Amniotic stem cell (primary cell): ENCODE results near the gene NRG3.

ENCODE experiments used
- DNase-seq: peaks from one replicate; lab custom pipeline; 2025; lab: John Stamatoyannopoulos, UW

NRG3 gene

DNA sequence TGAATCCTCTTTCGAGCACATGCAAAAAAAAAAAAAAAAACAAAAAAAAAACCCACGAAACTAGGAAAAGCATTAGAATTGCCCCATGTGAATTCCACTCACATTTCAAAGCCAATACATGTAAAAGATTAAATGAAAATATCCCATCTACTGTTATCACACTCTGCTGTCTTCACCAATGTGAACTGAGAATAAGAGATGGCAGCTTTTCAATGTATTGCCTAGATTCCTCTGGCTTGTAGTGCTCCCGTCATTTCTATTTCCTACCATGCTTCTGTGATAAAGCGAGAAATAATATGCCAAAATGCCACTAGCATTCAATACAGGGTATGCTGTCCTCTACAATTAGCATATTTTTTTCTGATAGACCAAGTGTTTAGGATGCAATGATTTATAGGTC, 517.0 kb downstream of the NRG3 start:
- no peak for DNase-seq

DNA sequence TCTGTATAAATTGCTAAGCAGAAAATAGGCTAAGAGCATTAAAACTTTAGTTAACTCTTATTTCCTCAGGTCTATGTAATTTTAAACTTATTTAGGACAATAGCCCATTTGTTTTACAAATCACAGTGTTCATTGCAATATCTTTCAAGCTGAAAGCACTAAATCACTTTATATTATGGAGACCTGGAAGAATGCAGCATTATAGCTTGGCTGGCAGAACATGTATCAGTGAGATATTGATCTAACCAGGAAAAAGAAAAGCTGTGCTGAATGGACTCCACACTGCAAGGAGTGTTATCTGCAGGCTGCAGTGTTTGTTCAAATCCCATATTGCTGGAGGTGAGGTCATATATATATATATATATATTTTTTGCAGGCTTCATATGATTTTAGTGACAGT, 517.5 kb downstream of the NRG3 start:
- DNase-seq = no peak

DNA sequence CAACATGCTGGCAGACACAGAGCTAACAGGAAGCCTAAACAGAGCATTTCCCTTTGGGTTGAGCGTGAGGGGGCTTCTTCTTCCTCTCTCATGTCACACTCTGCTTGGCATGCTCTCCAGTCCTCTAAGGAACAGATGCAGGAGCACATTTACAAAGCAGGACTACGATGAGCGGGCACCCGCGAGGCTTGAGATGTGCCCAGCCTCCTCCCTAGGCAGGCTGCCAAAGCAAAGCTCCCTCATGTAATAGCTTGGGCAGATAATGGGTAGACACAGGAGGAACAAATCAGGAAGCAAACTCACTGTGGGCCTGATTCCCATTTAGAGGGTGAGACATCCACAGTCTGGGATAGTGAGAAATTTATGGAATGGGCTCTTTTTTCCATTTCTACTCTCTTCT, 519.1 kb downstream of the NRG3 start:
- DNase-seq = no peak

DNA sequence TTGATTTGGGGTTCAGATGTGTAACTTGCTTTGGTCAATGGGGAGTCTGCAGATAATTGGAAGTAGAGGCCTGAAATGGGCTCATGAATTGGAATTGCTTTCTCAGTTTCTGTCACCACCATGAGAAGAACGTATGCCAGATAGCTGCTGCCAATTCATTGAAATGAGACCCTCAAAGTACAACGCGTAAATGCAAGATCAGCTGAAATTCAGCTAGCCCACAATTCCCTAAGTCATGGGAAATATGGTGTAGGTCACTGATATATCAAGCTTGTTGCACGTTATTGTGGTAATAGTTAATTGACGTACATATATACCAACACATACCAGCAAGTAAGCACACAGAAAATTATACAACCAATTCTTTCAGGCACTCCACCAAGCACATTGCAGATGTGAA, 520.0 kb downstream of the NRG3 start:
- no peak for DNase-seq

DNA sequence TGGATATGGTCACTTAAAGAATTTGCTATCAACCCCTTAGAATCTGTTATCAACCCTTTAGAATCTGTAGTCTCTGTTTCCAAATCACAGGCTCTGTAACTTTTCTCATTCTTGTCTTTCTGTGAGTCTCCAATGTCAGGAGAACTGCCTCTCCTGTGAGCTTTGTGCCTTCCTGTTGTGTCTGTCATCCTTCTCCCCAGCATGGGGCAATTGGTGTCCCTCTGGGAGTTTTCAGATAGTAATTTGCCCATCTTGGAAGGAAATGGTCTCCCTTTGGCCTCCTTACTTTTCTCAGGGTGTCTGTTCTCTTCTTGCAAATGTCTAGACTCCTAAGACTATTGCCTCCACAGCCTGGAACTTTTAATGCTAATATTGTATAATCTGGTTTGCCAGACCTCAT, 521.9 kb downstream of the NRG3 start:
- no peak for DNase-seq

DNA sequence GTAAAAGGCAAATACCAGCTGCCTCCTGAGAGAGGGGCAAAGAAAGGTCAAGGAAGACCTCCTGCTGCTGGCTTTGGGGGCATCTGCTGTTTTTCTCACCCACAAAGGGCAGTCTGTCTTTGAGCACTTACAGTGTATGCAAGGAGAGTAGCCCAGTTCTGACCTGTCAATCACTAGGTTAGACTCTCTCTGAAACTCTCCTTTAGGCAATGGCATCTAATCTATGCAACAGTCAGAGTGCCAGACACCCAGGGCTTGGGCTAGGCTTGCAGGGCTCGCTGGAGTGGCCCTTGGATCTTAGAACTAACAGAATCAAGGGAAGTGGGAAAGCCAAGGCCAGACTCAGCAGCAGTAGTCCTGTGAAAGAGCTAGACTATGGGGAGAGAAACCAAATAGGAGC, 522.9 kb downstream of the NRG3 start:
- no peak for DNase-seq

DNA sequence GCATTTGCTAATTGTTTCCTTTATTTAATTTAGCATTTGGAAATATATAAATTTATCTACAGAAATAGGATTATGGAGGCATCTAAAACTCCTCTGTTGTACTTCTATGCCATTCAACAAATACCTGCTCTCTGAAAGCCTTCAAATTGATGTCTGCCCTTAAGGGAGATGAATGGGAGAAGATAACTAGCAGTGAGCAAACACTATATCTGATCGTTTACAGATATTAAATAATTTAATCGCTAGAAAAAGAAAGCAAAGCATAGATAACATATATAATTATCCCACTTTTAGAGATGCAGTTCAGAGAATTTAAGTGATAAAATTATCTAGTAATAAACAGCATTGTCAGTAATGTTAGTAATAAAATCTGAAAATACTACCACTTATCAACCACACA, 524.9 kb downstream of the NRG3 start:
- DNase-seq = no peak

DNA sequence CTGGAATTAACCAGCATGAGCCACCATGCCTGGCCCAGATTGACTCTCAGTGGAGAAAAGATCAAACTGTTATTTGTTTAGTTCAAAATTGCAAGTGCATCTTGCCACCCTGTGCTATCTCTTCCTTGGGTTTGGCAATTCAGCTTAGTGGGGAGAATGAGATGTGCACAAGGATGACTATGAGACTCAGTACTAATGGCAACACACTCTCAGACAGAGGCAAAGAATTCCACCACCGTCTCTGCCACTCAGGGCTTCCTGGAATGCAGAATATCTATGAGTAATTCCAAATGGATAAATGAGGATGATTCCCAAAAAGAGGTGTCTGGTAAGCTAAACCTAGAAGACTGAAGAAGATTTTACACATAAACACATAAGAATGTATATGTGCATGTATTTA, 525.8 kb downstream of the NRG3 start:
- no peak for DNase-seq

DNA sequence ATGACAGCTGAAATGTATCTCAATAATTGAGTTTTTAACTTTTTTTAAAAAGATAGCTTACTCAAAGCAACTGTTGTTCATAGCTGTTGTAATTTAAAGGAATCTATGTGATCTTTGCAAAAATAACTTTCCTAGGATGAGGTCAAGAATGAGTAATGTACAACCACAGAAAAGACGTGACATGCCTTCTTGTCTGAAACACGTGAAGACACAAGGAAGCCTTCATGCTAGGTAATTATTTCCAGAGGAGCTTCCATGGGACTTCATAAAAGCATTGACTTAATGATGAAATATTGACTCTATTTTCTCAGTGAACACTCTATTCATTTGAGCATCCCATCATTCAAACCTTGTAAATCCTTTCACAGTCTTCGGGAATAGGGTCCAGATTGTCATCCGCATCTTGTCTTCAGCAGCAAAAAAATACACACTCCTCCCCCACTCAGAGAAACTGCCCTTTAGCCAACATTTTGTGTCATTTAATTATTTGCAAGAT, 528.0 kb downstream of the NRG3 start:
- DNase-seq = no peak

DNA sequence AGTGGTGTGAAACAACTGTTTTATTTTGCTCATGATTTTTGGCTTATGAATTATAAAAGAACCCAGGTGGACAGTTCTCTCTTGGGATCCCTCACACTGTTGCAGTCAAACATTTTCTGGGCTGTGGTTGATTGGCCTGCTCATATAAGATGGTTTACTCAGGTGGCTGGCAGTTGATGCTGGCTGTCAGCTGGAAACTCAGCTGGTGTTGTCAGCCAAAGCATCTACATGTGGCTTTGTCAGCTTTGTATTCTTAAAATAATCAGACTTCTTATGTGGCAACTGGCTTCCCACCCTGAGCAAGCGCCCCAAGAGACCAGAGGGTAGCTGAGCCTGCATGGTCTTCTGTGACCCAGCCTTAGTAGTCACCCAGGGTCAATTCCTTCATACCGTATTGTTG, 534.7 kb downstream of the NRG3 start:
- no peak for DNase-seq

DNA sequence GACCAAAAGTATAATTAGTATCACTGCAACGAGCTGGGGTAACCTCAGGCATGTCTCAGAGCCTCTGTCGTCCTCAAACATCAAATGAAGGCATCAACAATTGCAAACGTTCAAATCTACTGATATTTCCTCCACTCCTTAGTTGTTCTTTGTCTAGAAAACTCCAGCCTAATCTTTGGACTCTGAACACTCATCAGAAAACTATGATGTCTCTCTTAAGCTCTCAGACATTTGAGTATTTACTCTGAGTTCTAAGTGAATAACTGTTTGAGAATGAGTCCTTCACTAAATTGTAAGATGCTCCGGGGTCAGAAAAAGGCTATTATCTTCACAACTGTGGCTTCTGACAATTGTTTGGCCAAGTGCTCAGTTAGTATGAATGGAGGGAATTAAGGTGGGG, 536.4 kb downstream of the NRG3 start:
- no peak for DNase-seq

DNA sequence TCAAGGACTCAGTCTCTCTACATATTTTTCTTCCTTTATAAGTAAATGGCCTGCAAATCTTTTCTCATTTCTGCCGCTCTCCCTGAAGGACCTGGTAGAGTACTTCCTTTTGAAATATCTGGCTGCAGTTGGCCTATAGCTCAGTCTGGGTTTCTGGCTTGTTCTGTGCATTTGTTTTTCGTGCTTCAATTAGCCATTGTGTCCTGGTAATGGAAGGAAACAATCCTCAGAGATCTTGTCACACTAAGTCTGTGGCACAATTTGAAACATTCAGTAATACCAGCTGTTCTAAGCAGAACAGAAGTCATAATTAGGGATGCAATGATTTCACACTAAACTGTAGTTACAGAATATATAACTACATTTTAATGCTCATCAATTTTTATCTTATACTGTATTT, 545.0 kb downstream of the NRG3 start:
- no peak for DNase-seq

DNA sequence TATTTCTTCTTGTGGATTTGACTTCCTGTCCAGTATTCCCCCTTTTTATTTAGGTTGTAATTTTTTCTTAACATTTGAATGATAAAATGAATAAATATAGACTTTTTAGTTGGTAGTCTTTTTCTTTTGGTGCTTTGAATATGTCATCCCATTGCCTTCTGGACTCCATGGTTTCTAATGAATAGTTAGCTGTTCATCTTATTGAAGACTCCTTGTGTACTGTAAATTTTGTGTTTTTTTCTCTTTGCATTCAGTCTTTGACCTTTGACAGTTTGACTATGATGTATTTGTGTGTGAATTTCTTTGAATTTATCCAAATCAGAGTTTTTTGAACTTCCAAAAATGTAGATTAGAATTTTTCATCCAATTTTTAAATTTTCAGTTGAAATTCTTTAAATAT, 554.3 kb downstream of the NRG3 start:
- no peak for DNase-seq

DNA sequence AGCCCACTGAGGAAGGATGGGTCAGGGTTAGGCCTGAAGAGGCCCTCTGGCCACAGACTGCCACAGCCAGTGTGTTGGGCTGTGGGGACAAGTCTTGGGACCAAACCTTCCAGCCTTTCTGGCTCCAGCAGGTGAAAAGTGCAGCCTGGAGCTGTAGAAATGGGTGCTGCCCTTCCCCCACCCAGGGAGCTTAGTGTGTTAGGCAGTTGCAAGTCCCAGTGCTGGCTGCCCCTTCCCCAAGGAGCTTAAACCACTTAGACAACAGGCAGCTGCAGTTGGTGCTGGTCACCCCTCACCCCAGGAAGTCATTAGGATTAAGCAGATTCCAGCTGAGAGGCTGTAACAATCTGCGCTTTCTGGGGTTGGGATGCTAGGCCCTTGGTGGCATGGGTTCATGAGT, 563.3 kb downstream of the NRG3 start:
- no peak for DNase-seq

DNA sequence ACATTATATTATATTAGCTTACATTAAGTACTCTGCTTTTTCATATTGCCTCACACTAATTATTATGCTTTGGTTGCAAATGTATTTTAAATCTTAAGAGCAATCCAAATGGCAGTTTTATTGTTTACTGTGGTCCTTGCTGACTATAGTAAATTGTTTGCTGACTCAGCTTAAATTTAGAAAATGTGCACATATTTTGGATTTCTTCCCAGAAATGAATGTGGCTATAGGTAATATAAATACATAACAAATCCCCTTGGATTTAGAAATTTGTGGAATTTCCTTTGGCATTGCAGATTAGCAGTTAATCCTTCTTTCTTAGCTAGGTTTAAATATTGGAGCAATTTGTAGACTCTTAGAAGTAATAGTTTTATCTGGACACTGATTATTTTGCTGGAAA, 565.8 kb downstream of the NRG3 start:
- DNase-seq = no peak

DNA sequence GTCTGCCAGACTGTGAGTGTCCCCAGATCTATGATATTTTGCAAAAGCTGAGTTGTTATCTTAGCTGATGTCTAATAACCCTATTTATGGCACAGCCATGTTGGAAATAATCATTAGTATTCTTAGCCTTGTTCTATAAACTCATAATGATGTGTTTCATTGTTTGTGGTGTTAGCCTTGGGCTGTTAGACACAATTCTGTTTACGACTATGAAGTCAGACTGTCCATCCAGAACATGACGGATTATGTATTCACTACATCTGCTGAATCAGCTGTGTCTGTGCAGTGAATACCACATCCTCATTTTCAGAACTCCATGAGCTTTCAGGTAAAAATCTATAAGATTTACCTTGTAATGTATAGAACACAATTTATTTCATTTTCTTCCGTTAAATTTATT, 577.1 kb downstream of the NRG3 start:
- DNase-seq = no peak

DNA sequence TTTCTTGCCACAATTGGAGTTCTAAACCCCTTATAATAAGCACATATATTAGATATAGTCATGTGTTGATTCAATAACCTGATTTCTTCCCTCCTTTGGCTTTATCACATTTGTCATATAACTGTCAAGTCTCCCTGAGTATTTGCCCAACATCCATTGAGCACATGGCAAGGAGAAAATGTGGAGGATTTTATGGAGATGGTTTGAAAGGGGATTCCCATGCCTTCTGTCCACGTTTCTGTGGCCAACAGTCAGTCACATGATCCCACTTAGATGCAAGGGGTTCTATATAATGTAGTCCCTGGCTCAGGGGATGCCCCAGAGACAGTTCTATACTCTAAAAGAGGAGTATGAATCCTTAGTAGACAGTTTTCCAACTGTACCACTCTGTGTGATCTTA, 577.7 kb downstream of the NRG3 start:
- DNase-seq = no peak

DNA sequence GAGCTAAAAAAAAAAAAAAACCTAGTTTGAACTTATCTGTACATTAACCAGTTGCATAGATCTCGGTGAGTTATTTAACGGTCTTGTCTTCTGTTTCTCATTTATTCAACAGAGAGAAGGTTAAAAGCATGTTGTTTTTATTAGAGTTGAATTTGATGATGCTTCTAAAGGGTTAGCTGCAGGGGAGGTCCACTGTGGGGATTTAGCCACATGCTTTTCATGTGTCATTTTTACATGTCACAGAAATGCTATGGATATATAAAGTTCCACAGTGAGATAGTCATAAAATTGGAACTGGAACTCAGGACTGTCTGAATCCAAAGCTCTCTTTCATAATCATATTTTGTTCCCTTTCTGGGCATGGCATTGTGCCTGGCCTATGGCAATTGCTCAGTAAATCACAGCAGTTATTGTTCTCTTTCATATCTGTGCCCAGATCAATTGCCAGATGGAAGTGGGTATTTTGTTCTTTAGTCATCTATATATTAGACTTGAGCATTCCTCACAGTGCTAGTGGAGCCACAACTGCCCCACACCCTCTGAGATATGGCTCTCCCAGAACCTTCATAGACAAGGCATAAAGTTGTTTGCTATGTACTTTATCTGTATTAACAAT, 578.8 kb downstream of the NRG3 start:
- DNase-seq = no peak

DNA sequence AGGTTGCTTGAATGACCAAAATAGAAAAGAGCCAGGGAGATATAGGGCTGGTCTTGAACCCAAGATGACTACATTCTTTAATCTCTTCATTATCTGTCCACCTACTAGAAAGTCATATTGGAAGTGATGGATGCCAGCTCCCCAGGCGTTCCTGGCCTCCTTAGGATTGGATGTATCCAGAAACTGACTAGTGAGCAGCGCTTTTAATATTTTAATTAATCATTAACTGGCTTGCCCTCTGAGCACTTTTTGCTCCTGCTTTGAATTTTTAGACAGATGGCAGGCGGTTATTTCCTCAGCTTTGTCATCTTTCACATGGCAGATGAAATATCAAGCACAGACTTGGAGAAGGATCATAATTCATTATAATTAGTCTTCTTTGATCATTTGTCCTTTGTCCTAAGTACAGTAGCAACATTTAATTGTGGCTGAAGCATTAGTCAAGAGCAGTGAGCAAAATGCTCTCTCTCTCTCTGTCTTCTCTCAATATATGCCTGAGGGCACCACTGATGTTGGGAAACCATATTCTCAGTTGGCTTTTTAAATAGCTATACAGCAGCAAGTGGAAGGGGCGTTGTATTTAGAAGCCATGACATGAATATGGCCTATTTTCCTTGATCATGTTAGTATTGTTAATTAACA, 588.0 kb downstream of the NRG3 start:
- DNase-seq = no peak

DNA sequence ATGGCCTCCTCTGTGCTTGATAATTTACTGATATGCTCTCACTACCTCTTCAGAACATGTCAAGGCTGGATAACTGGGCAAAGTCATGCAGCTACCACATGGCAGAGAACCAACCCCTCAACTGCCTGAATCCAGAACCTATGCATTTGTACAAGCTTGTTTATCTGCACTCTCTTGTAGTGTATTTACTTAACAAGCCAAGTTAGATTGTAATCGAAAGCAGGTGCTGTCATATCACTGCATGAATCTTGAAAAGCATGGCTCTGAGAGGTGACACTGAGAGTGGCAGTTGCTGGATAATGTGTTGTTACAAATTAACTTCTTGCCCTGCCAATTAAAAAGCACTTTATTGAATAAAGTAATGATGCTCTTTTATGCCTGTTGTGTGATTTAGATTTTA, 588.6 kb downstream of the NRG3 start:
- no peak for DNase-seq

DNA sequence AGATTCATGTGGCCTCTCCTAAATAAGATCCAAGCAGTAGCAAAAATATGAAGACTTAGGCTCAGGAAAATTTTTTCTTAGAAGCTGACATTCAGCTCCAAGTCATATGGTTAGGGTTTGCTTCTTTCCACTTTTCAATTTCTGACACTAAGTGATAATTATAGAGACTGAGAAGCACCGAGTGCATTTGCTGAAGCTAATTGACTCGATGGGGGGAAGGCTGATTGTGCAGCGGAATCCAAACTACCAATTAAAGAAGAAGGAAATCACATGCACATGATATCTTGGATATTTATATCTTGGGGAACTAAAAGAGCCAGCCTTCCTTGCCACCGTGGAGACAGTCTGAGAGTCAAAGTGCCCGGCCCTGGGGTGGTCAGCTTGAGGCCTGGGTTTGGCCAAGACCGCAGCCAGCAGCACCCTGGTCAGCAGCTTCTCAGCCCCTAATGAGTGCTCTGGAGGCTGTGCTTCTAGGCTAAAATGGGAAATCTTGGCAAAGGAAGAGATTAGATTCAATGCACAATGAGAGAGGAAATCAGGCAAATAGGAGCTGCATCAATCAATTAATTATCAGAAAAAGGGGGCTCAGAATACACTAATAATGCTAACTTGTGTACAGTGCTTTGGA, 589.3 kb downstream of the NRG3 start:
- DNase-seq = no peak

DNA sequence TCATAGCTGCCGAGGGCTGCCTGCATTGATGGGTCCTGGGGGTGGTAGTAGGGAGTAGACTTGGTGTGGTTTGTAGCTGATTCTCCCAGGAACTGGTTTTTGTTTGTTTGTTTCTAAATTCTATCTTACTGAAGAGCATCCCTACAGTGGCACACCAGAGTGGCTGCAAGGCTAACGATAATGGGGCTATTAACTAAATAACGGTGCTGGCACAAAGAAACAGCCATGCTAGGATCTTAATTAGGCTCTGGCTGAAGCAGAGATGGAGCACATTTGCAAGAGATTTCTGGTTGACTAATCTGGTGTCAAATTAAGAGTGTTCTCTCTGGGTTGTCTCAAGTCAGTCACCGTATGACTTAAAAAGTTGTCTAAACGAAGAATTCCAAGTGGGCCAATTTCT, 590.0 kb downstream of the NRG3 start:
- no peak for DNase-seq

DNA sequence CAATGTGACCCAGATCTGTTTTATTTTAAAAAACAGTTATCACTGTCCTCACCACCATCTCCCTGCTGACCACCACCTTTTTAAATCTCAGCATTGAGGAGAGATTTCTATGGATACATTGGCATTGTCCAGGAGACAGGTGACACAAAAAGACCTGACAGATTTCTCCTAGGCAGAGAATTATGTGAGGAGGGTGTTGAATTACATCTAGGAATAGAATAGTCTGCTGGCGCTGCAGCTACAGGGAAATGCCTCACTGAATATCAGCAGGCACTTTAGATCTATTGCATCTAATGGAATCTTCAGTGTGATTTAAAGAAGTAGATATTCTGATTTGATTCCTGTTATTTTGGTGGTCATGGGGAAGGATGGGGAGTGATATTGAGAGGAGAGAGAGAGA, 593.5 kb downstream of the NRG3 start:
- DNase-seq = no peak
